HG03521 (cell line): ENCODE data around the gene CYP17A1.
"Not testable (repeated sequence)": the region's sequence is repeated elsewhere in the genome, so short reads cannot be mapped to it uniquely, and the experiment has no call there.

Source experiments
- ATAC-seq: cut with Tn5 transposase; IDR thresholded peaks from one replicate; pipeline ENCODE4 v1.9.1; 2021; ENCODE audit warnings: mild to moderate bottlenecking, moderate library complexity; ENCODE audit not compliant: unreplicated experiment

Gene CYP17A1

GRCh38 chr10:102837230-102837721 lies at the start of gene CYP17A1:
Gene CYP17A1 (minus strand): TSS chr10:102837413. CDS start chr10:102837361, 52 bp downstream.
- ATAC-seq = no peak

- ATAC-seq = no peak
These were observed 43.0 kb upstream of the CYP17A1 start for GRCh38 chr10:102880256-102880655.

GRCh38 chr10:102878629-102879028 lies 41.4 kb upstream of the CYP17A1 start:
- no peak for ATAC-seq

GRCh38 chr10:102876747-102877153 lies 39.5 kb upstream of the CYP17A1 start:
- no peak for ATAC-seq

GRCh38 chr10:102872163-102872562 lies 35.0 kb upstream of the CYP17A1 start:
- ATAC-seq = no peak

GRCh38 chr10:102870221-102870620 lies 33.0 kb upstream of the CYP17A1 start:
- ATAC-seq = no peak

GRCh38 chr10:102869258-102870198 lies 32.3 kb upstream of the CYP17A1 start, which contains the start of gene AS3MT:
Gene AS3MT (plus strand): TSS chr10:102869470. CDS start chr10:102869593, 123 bp downstream.
- ATAC-seq = no peak

- ATAC-seq = no peak
These were observed 31.7 kb upstream of the CYP17A1 start for GRCh38 chr10:102868911-102869257.

GRCh38 chr10:102865620-102866019 lies 28.4 kb upstream of the CYP17A1 start:
- ATAC-seq = no peak

- ATAC-seq = no peak
These were observed 26.4 kb upstream of the CYP17A1 start for GRCh38 chr10:102863660-102864059.

- ATAC-seq = no peak
These were observed 22.7 kb upstream of the CYP17A1 start for GRCh38 chr10:102859911-102860310.

GRCh38 chr10:102856758-102857424 lies 19.7 kb upstream of the CYP17A1 start:
- ATAC-seq = no peak

- not testable (repeated sequence) for ATAC-seq
These were observed 18.7 kb upstream of the CYP17A1 start for GRCh38 chr10:102855731-102856436.

- ATAC-seq = not testable (repeated sequence)
These were observed 16.0 kb upstream of the CYP17A1 start for GRCh38 chr10:102853237-102853636.

- no peak for ATAC-seq
These were observed 12.9 kb upstream of the CYP17A1 start for GRCh38 chr10:102850025-102850518.

GRCh38 chr10:102845352-102845902 lies 8.2 kb upstream of the CYP17A1 start:
- ATAC-seq = no peak

- ATAC-seq = not testable (repeated sequence)
These were observed 7.1 kb upstream of the CYP17A1 start for GRCh38 chr10:102844190-102844776.

- not testable (repeated sequence) for ATAC-seq
These were observed 5.9 kb upstream of the CYP17A1 start for GRCh38 chr10:102843139-102843538.

- no peak for ATAC-seq
These were observed 4.7 kb upstream of the CYP17A1 start for GRCh38 chr10:102841827-102842345.
